ENCODE results near the gene ANKH.

GRCh38 chr5:14850419-14851049 lies 21.0 kb downstream of the ANKH start:
- TF ChIP-seq, protein P1, sequence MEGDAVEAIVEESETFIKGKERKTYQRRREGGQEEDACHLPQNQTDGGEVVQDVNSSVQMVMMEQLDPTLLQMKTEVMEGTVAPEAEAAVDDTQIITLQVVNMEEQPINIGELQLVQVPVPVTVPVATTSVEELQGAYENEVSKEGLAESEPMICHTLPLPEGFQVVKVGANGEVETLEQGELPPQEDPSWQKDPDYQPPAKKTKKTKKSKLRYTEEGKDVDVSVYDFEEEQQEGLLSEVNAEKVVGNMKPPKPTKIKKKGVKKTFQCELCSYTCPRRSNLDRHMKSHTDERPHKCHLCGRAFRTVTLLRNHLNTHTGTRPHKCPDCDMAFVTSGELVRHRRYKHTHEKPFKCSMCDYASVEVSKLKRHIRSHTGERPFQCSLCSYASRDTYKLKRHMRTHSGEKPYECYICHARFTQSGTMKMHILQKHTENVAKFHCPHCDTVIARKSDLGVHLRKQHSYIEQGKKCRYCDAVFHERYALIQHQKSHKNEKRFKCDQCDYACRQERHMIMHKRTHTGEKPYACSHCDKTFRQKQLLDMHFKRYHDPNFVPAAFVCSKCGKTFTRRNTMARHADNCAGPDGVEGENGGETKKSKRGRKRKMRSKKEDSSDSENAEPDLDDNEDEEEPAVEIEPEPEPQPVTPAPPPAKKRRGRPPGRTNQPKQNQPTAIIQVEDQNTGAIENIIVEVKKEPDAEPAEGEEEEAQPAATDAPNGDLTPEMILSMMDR (IDR thresholded peaks at IDR 0.05), result no peak
- no peak for TF ChIP-seq EZH2 (IDR thresholded peaks at IDR 0.05)

All from neural progenitor cell (in vitro differentiated cells).